ENCODE results near the gene PJA2.
A peak's percentile ranks its signal among the peaks of the same experiment; 100 is the strongest.

Gene PJA2

GRCh38 chr5:109399092-109399759 is 10.5 kb downstream of the PJA2 start:
- 93% methylated on average over 6 of the region's 6 CpGs for WGBS (ENCODE audit: insufficient coverage)
- ChIA-PET CTCF (interaction anchor here (1.1 kb wide), 1 partner anchor 11 kb away, joined by 3 read pairs; no protein-coding TSS in a partner anchor), POLR2A (no interaction called here)
- Histone ChIP-seq H3K4me1 (ENCODE audit: control extremely low read depth in 1 of 4, control insufficient read depth in 4 of 4, insufficient read depth in 4 of 4, low read length in 3 of 4) (peaks cover 0 to 9% (median 2%) of the 10 kb centered on the region in 4 experiments), H3K9me3 (ENCODE audit: control extremely low read depth in 1 of 5, control insufficient read depth in 4 of 5, insufficient read depth in 2 of 5, low read depth in 1 of 5, low read length in 4 of 5) (peaks cover 0 to 3% (median 0%) of the 10 kb centered on the region in 5 experiments), H3K36me3 (ENCODE audit: control insufficient read depth in 4 of 4, insufficient read depth in 4 of 4, low read length in 3 of 4) (peaks cover 0 to 10% (median 4%) of the 10 kb centered on the region in 4 experiments), H3K27me3 (replicated peaks in 2 of 5; ENCODE audit: control insufficient read depth in 4 of 5, insufficient read depth in 5 of 5, low read length in 4 of 5) (no peaks in the 10 kb centered on the region), H3K4me3 (ENCODE audit: control insufficient read depth in 1 of 7, extremely low read depth in 1 of 7, insufficient read depth in 4 of 7, low read depth in 2 of 7, low read length in 6 of 7) (no peak overlapping the region), H3K27ac (ENCODE audit: insufficient read depth in 1 of 2, low read depth in 1 of 2, low read length in 2 of 2, poor library complexity in 1 of 2, severe bottlenecking in 2 of 2) (no peak overlapping the region)
- DNase-seq = no peak

GRCh38 chr5:109396965-109397364 is 12.8 kb downstream of the PJA2 start:
- POLR2A ChIA-PET = no interaction called here

GRCh38 chr5:109394806-109395205 is 15.0 kb downstream of the PJA2 start:
- Histone ChIP-seq H3K4me1 (ENCODE audit: control extremely low read depth in 1 of 4, control insufficient read depth in 4 of 4, insufficient read depth in 4 of 4, low read length in 3 of 4) (peaks cover 0 to 8% (median 2%) of the 10 kb centered on the region in 4 experiments), H3K36me3 (ENCODE audit: control insufficient read depth in 4 of 4, insufficient read depth in 4 of 4, low read length in 3 of 4) (peaks cover 0 to 11% (median 4%) of the 10 kb centered on the region in 4 experiments), H3K27ac (ENCODE audit: insufficient read depth in 1 of 2, low read depth in 1 of 2, low read length in 2 of 2, poor library complexity in 1 of 2, severe bottlenecking in 2 of 2) (peak overlapping the region in 1 of 2 experiments; percentile 25), H3K27me3 (replicated peaks in 2 of 5; ENCODE audit: control insufficient read depth in 4 of 5, insufficient read depth in 5 of 5, low read length in 4 of 5) (no peaks in the 10 kb centered on the region), H3K9me3 (ENCODE audit: control extremely low read depth in 1 of 5, control insufficient read depth in 4 of 5, insufficient read depth in 2 of 5, low read depth in 1 of 5, low read length in 4 of 5) (peaks cover 0 to 9% (median 3%) of the 10 kb centered on the region in 5 experiments), H3K4me3 (ENCODE audit: control insufficient read depth in 1 of 7, extremely low read depth in 1 of 7, insufficient read depth in 4 of 7, low read depth in 2 of 7, low read length in 6 of 7) (no peak overlapping the region)
- CTCF ChIA-PET = interaction anchor here (0.9 to 1.0 kb wide), 2 partner anchors 9 to 13 kb away, joined by 3 read pairs; no protein-coding TSS in a partner anchor
- POLR2A ChIA-PET = interaction anchor here (0.7 kb wide), 1 partner anchor 15 kb away, joined by 3 read pairs; no protein-coding TSS in a partner anchor
- no CpG with 5 or more reads among the region's 3 CpGs for WGBS (ENCODE audit: insufficient coverage)
- peak in 2 of 3 donors; percentile 24 to 36 for DNase-seq

More at GRCh38 chr5:109396965-109397364, 12.8 kb downstream of the PJA2 start:
- Histone ChIP-seq H3K9me3 (ENCODE audit: control extremely low read depth in 1 of 5, control insufficient read depth in 4 of 5, insufficient read depth in 2 of 5, low read depth in 1 of 5, low read length in 4 of 5) (peaks cover 0 to 3% (median 0%) of the 10 kb centered on the region in 5 experiments), H3K4me3 (ENCODE audit: control insufficient read depth in 1 of 7, extremely low read depth in 1 of 7, insufficient read depth in 4 of 7, low read depth in 2 of 7, low read length in 6 of 7) (no peak overlapping the region), H3K36me3 (ENCODE audit: control insufficient read depth in 4 of 4, insufficient read depth in 4 of 4, low read length in 3 of 4) (peaks cover 0 to 7% (median 3%) of the 10 kb centered on the region in 4 experiments), H3K27me3 (replicated peaks in 2 of 5; ENCODE audit: control insufficient read depth in 4 of 5, insufficient read depth in 5 of 5, low read length in 4 of 5) (no peaks in the 10 kb centered on the region), H3K4me1 (ENCODE audit: control extremely low read depth in 1 of 4, control insufficient read depth in 4 of 4, insufficient read depth in 4 of 4, low read length in 3 of 4) (peaks cover 0 to 9% (median 2%) of the 10 kb centered on the region in 4 experiments), H3K27ac (ENCODE audit: insufficient read depth in 1 of 2, low read depth in 1 of 2, low read length in 2 of 2, poor library complexity in 1 of 2, severe bottlenecking in 2 of 2) (no peak overlapping the region)
- DNase-seq = no peak
- CTCF ChIA-PET = no interaction called here
- WGBS (ENCODE audit: insufficient coverage) = 100% methylated on average over 1 of the region's 2 CpGs

- peaks cover 0 to 11% (median 5%) of the 10 kb centered on the region in 4 experiments for H3K36me3 ChIP-seq (ENCODE audit: control insufficient read depth in 4 of 4, insufficient read depth in 4 of 4, low read length in 3 of 4)
- POLR2A ChIA-PET = interaction anchor here (1.5 kb wide), 1 partner anchor 15 kb away, joined by 3 read pairs; no protein-coding TSS in a partner anchor
Observed at GRCh38 chr5:109390188-109390587, 19.6 kb downstream of the PJA2 start.

GRCh38 chr5:109388407-109388806 is 21.4 kb downstream of the PJA2 start:
- no peaks in the 10 kb centered on the region for H3K27me3 ChIP-seq (replicated peaks in 2 of 5; ENCODE audit: control insufficient read depth in 4 of 5, insufficient read depth in 5 of 5, low read length in 4 of 5)
- H3K36me3 ChIP-seq (ENCODE audit: control insufficient read depth in 4 of 4, insufficient read depth in 4 of 4, low read length in 3 of 4) = peaks cover 0 to 11% (median 6%) of the 10 kb centered on the region in 4 experiments
- CTCF ChIA-PET = interaction anchor here (1.0 kb wide), 1 partner anchor 11 kb away, joined by 3 read pairs; no protein-coding TSS in a partner anchor
- WGBS (ENCODE audit: insufficient coverage) = 100% methylated on average over 1 of the region's 2 CpGs
- POLR2A ChIA-PET = no interaction called here
- no peak overlapping the region for H3K27ac ChIP-seq (ENCODE audit: insufficient read depth in 1 of 2, low read depth in 1 of 2, low read length in 2 of 2, poor library complexity in 1 of 2, severe bottlenecking in 2 of 2)
- peaks cover 0 to 10% (median 5%) of the 10 kb centered on the region in 4 experiments for H3K4me1 ChIP-seq (ENCODE audit: control extremely low read depth in 1 of 4, control insufficient read depth in 4 of 4, insufficient read depth in 4 of 4, low read length in 3 of 4)
- no peak for DNase-seq
- no peak overlapping the region for H3K4me3 ChIP-seq (ENCODE audit: control insufficient read depth in 1 of 7, extremely low read depth in 1 of 7, insufficient read depth in 4 of 7, low read depth in 2 of 7, low read length in 6 of 7)
- peaks cover 0 to 7% (median 3%) of the 10 kb centered on the region in 5 experiments for H3K9me3 ChIP-seq (ENCODE audit: control extremely low read depth in 1 of 5, control insufficient read depth in 4 of 5, insufficient read depth in 2 of 5, low read depth in 1 of 5, low read length in 4 of 5)

More at GRCh38 chr5:109390188-109390587, 19.6 kb downstream of the PJA2 start:
- Histone ChIP-seq H3K27me3 (replicated peaks in 2 of 5; ENCODE audit: control insufficient read depth in 4 of 5, insufficient read depth in 5 of 5, low read length in 4 of 5) (no peaks in the 10 kb centered on the region), H3K4me1 (ENCODE audit: control extremely low read depth in 1 of 4, control insufficient read depth in 4 of 4, insufficient read depth in 4 of 4, low read length in 3 of 4) (peaks cover 0 to 10% (median 7%) of the 10 kb centered on the region in 4 experiments), H3K4me3 (ENCODE audit: control insufficient read depth in 1 of 7, extremely low read depth in 1 of 7, insufficient read depth in 4 of 7, low read depth in 2 of 7, low read length in 6 of 7) (no peak overlapping the region), H3K9me3 (ENCODE audit: control extremely low read depth in 1 of 5, control insufficient read depth in 4 of 5, insufficient read depth in 2 of 5, low read depth in 1 of 5, low read length in 4 of 5) (peaks cover 0 to 7% (median 3%) of the 10 kb centered on the region in 5 experiments), H3K27ac (ENCODE audit: insufficient read depth in 1 of 2, low read depth in 1 of 2, low read length in 2 of 2, poor library complexity in 1 of 2, severe bottlenecking in 2 of 2) (no peak overlapping the region)
- no peak for DNase-seq
- CTCF ChIA-PET = interaction anchor here (0.6 kb wide), 1 partner anchor 64 kb away, joined by 3 read pairs; no protein-coding TSS in a partner anchor

GRCh38 chr5:109387408-109387974 is 22.3 kb downstream of the PJA2 start:
- Histone ChIP-seq H3K27ac (ENCODE audit: insufficient read depth in 1 of 2, low read depth in 1 of 2, low read length in 2 of 2, poor library complexity in 1 of 2, severe bottlenecking in 2 of 2) (no peak overlapping the region), H3K36me3 (ENCODE audit: control insufficient read depth in 4 of 4, insufficient read depth in 4 of 4, low read length in 3 of 4) (peaks cover 0 to 17% (median 10%) of the 10 kb centered on the region in 4 experiments), H3K4me3 (ENCODE audit: control insufficient read depth in 1 of 7, extremely low read depth in 1 of 7, insufficient read depth in 4 of 7, low read depth in 2 of 7, low read length in 6 of 7) (no peak overlapping the region), H3K4me1 (ENCODE audit: control extremely low read depth in 1 of 4, control insufficient read depth in 4 of 4, insufficient read depth in 4 of 4, low read length in 3 of 4) (peaks cover 0 to 10% (median 5%) of the 10 kb centered on the region in 4 experiments), H3K27me3 (replicated peaks in 2 of 5; ENCODE audit: control insufficient read depth in 4 of 5, insufficient read depth in 5 of 5, low read length in 4 of 5) (no peaks in the 10 kb centered on the region), H3K9me3 (ENCODE audit: control extremely low read depth in 1 of 5, control insufficient read depth in 4 of 5, insufficient read depth in 2 of 5, low read depth in 1 of 5, low read length in 4 of 5) (peaks cover 0 to 7% (median 3%) of the 10 kb centered on the region in 5 experiments)
- no peak for DNase-seq
- POLR2A ChIA-PET = no interaction called here
- CTCF ChIA-PET = interaction anchor here (1.0 kb wide), 1 partner anchor 35 kb away, joined by 3 read pairs; no protein-coding TSS in a partner anchor
- WGBS (ENCODE audit: insufficient coverage) = 100% methylated on average over 1 of the region's 4 CpGs
